ENCODE measurements around the gene DEDD2. TPM values are rescaled to one million over a fixed set of nuclear protein-coding genes. Genes with fewer than 3 reads are reported as not detected.
A peak's percentile ranks its signal among the peaks of the same experiment; 100 is the strongest.

Gene DEDD2
- total RNA-seq, 2 donors from 2014 or later = 19.2 to 24.8 TPM

DNA sequence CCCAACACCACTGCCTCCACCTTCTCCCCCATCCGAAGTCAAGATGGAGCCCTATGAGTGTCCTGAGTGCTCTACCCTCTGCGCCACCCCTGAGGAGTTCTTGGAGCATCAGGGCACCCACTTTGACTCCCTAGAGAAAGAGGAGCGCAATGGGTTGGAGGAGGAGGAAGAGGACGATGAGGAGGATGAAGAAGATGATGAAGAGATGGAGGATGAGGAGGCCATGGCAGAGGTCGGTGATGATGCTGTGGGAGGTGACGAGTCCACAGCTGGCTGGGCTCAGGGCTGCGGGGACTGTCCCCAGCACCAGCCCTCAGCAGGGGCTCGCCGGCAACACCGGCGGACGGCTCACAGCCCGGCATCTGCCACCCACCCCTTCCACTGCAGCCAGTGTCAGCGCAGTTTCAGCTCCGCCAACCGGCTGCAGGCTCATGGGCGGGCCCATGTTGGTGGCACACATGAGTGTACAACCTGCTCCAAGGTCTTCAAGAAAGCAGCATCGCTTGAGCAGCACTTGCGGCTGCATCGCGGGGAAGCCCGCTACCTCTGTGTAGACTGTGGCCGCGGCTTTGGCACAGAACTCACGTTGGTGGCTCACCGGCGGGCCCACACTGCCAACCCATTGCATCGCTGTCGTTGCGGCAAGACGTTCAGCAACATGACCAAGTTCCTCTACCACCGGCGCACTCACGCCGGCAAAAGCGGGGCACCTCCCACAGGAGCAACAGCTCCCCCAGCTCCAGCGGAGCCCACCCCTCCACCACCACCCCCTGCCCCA, 7.7 kb upstream of the DEDD2 start:
- Histone ChIP-seq H3K9me3 (no peaks in the 10 kb centered on the region), H3K36me3 (peaks cover 36% of the 10 kb centered on the region), H3K27ac (no peak overlapping the region), H3K4me3 (no peak overlapping the region), H3K4me1 (peaks cover 0 to 18% of the 10 kb centered on the region in 2 donors), H3K27me3 (no peaks in the 10 kb centered on the region)
- DNase-seq (ENCODE audit: low spot score) = no peak
- TF ChIP-seq, protein P1, sequence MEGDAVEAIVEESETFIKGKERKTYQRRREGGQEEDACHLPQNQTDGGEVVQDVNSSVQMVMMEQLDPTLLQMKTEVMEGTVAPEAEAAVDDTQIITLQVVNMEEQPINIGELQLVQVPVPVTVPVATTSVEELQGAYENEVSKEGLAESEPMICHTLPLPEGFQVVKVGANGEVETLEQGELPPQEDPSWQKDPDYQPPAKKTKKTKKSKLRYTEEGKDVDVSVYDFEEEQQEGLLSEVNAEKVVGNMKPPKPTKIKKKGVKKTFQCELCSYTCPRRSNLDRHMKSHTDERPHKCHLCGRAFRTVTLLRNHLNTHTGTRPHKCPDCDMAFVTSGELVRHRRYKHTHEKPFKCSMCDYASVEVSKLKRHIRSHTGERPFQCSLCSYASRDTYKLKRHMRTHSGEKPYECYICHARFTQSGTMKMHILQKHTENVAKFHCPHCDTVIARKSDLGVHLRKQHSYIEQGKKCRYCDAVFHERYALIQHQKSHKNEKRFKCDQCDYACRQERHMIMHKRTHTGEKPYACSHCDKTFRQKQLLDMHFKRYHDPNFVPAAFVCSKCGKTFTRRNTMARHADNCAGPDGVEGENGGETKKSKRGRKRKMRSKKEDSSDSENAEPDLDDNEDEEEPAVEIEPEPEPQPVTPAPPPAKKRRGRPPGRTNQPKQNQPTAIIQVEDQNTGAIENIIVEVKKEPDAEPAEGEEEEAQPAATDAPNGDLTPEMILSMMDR (IDR thresholded peaks at IDR 0.05) = no peak

DNA sequence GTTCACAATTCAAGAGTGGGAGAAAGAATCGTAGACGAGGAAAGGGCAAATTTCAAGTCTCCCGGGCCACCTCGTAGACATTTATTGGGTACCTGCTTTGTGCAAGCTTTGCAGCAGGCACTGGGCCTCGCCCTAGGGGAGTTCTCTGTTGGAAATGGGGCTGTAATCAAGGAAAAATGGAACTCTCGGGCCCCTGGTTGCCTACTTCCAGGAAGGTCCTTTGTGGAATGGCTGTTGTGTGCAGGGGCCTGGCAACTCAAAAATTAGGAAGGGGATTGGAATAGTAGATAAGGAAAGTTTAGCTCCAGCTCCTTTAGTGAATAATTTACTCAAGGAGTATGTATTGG, 3.2 kb upstream of the DEDD2 start:
- no peak for DNase-seq (ENCODE audit: low spot score)
- Histone ChIP-seq H3K9me3 (no peaks in the 10 kb centered on the region), H3K27ac (peak overlapping the region; percentile 84 to 93), H3K36me3 (peaks cover 16% of the 10 kb centered on the region), H3K4me3 (peak overlapping the region; percentile 80 to 87), H3K4me1 (peaks cover 0 to 47% of the 10 kb centered on the region in 2 donors), H3K27me3 (no peaks in the 10 kb centered on the region)
- TF ChIP-seq, protein P1 (IDR thresholded peaks at IDR 0.05) = no peak

DNA sequence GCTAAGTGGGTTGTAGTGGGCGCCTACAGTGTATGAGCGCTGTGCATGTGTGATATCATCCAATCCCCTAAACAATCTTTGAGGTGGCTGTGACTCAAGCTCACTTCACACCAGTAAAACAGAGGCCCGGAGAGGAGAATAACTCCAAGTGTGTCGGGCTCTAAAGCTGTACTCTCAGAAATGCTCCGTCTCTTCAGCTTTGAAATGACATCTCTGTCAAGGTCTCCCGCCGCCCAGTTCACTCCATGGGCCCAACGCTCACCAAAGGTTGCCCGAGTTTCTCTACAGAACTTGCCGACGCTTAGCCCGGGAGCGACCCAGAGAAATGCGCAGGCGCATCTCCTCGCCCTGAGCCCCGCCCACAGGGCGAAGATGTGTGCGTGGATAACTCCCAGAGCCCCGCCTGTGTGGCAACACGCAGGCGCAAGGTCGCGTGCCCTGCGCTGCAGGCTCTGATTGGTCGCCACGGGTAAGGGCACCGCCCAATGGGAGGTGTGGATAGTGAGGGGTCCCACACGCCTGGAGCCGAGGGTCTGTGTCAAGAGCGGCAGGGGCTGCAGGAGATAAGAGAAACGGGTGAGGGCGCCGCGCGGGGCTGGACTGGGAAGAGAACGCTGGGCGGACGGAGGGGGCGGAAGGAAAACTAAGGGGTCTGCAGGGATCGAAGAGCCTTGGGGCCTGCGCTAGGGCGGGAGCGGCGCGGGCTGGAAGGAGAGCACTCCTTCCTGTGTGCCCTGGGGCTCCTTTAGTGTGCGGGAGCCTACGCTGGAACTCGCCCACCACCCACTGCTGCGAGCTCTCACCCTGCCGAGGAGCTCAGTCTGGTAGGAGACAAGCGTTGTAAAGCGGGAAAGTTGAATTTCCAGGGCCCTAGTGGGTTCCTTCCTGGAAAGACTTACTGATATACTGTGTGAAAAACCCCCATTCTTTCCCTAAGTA, 2.6 kb upstream of the DEDD2 start, which contains the start of gene ZNF526:
ZNF526 (plus strand) TSS at position 501 of the 939 bp plus-strand sequence. CDS start 4,092 bp downstream, outside the sequence.
- TF ChIP-seq, protein P1 (IDR thresholded peaks at IDR 0.05) = no peak
- Histone ChIP-seq H3K9me3 (no peaks in the 10 kb centered on the region), H3K4me3 (peak within 1 kb of the TSS; percentile 80 to 87), H3K4me1 (peaks cover 0 to 52% of the 10 kb centered on the region in 2 donors), H3K27me3 (no peaks in the 10 kb centered on the region), H3K27ac (peak within 1 kb of the TSS; percentile 84 to 93), H3K36me3 (peaks cover 10% of the 10 kb centered on the region)
- peak; percentile 98 for DNase-seq (ENCODE audit: low spot score)

DNA sequence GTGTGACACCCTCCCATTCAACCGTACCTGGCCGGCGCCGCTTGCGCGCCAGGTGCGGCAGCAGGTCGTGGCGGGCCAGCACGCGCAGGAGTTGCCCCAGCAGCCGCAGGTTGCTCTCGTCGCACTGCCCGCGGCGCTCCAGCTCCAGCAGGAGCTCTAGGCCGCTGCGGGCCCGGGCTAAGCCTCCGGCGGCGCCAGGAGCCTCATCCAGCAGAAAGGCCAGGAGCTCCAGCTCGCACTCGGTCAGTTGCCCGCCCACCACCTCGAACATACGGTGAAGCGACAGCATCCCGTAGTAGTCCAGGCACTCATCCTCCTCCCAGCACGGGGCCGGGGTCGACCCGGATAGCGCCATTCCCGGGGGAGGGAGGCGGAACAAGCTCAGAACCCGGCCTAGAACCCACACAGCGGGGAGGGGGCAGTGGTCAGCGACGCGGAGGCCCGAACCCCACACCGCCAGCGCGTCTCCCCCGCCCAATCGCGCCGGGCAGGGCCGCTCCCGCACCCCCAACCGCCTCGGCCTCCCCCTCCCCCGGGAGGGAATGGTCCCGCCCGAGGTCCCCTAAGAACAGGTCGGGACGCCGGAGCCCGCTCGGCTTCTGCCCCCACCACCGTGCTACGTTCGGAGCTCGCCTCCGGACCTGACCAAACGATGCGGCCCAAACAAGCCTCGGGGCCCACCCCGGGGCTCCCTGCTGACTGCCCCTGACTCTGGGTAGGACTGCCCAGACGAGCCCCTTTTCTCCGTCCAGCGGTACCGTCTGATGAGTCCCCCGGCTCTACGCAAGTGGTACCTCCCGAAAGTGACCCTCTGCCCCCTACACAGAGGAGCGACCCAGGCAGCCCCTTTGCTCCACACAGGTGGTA, 591 bp downstream of the DEDD2 start:
- TF ChIP-seq, protein P1 (IDR thresholded peaks at IDR 0.05) = no peak
- H3K36me3 ChIP-seq = peaks cover 11% of the 10 kb centered on the region
- DNase-seq (ENCODE audit: low spot score) = no peak
- no peaks in the 10 kb centered on the region for H3K27me3 ChIP-seq
- peaks cover 0 to 47% of the 10 kb centered on the region in 2 donors for H3K4me1 ChIP-seq
- peak overlapping the region; percentile 76 to 92 for H3K4me3 ChIP-seq
- H3K9me3 ChIP-seq = no peaks in the 10 kb centered on the region
- H3K27ac ChIP-seq = peak overlapping the region; percentile 93 to 94

DNA sequence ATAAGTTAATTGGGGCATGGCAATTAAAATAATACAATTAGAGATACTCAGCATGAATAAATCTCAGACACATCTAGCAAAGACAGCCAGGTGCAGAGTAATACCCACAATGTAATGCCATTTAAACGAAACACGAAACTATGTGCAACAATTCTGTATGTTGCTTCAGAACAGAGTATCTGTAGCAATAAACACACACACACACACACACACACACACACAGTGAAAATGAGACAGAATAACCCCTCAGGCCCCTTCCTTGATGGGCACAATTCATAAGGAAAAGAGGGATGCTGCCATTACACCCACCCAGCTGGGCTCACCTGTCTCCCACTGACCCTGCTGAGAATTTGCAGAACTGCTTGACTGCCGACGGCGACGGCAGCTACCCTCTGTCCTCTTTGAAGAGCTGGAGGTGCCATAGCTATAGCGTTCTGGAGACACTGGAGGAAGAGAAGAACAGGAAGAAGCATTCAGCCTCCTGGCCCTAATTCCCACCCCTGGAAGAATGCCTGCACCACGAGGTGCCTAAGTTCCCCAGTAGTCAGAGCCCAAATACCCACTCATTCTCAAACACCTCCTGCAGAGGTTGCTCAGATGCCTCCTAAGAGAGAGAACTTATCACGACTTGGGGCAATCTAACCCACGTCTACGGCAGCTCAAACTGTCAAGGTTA, 2.5 kb downstream of the DEDD2 start:
- TF ChIP-seq, protein P1 (IDR thresholded peaks at IDR 0.05) = no peak
- H3K9me3 ChIP-seq = no peaks in the 10 kb centered on the region
- no peaks in the 10 kb centered on the region for H3K27me3 ChIP-seq
- peaks cover 17% of the 10 kb centered on the region for H3K36me3 ChIP-seq
- H3K4me1 ChIP-seq = peaks cover 0 to 34% of the 10 kb centered on the region in 2 donors
- no peak for DNase-seq (ENCODE audit: low spot score)
- no peak overlapping the region for H3K4me3 ChIP-seq
- no peak overlapping the region for H3K27ac ChIP-seq
